ENCODE results near the gene TRABD. TPM values are rescaled to one million over a fixed set of nuclear protein-coding genes. Genes with fewer than 3 reads are reported as not detected.
A peak's percentile ranks its signal among the peaks of the same experiment; 100 is the strongest.

TRABD gene
- total RNA-seq, 1 donor from 2014 or later: 25.9 TPM

DNA sequence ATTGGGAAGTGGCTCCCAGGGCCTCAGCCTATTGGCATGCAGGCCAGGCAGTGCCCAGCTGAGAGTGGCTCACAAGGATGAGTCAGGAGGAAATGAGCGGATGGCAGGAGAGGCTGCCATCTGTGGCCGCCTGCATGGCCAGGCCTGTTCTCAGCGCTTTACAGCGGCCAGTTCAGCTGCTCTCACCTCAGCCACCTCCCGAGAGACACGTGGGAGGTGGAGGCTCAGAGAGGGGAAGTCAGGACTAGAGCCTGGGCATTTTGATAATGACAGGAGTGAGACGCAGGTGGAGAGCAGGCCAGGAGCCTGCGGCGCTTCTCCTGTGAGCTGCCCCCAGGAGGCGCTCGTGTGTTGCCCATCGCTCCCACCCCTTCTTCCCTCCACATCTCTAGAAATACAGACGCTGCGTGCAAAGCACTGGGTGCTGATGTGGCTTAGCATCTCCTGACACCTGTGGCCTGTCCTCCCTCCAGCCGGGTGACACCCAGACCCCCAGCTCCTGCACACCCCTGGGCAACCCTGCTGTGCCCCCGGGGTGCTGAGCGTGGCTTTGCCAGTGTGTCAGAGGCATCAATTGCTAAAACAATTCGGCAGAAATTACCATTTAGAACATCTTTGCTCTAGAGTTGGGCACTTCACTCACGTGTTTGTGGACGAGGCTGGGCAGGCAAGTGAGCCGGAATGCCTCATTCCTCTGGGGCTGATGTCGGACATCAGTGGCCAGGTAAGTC is 36.6 kb upstream of the TRABD start:
- no peaks in the 10 kb centered on the region for H3K9me3 Mint-ChIP-seq (ENCODE audit: unreplicated experiment)
- peaks cover 14% of the 10 kb centered on the region for H3K4me1 Mint-ChIP-seq (ENCODE audit: unreplicated experiment)
- no peak overlapping the region for H3K4me3 Mint-ChIP-seq (ENCODE audit: unreplicated experiment)
- H3K27me3 Mint-ChIP-seq (ENCODE audit: unreplicated experiment): peaks cover 6% of the 10 kb centered on the region
- H3K27ac Mint-ChIP-seq (ENCODE audit: unreplicated experiment): no peak overlapping the region
- no peak for DNase-seq (ENCODE audit: extremely low spot score, unreplicated experiment)
- TF ChIP-seq, protein P1, sequence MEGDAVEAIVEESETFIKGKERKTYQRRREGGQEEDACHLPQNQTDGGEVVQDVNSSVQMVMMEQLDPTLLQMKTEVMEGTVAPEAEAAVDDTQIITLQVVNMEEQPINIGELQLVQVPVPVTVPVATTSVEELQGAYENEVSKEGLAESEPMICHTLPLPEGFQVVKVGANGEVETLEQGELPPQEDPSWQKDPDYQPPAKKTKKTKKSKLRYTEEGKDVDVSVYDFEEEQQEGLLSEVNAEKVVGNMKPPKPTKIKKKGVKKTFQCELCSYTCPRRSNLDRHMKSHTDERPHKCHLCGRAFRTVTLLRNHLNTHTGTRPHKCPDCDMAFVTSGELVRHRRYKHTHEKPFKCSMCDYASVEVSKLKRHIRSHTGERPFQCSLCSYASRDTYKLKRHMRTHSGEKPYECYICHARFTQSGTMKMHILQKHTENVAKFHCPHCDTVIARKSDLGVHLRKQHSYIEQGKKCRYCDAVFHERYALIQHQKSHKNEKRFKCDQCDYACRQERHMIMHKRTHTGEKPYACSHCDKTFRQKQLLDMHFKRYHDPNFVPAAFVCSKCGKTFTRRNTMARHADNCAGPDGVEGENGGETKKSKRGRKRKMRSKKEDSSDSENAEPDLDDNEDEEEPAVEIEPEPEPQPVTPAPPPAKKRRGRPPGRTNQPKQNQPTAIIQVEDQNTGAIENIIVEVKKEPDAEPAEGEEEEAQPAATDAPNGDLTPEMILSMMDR (IDR thresholded peaks at IDR 0.05): peak; percentile 72
- no peaks in the 10 kb centered on the region for H3K36me3 Mint-ChIP-seq (ENCODE audit: unreplicated experiment)

DNA sequence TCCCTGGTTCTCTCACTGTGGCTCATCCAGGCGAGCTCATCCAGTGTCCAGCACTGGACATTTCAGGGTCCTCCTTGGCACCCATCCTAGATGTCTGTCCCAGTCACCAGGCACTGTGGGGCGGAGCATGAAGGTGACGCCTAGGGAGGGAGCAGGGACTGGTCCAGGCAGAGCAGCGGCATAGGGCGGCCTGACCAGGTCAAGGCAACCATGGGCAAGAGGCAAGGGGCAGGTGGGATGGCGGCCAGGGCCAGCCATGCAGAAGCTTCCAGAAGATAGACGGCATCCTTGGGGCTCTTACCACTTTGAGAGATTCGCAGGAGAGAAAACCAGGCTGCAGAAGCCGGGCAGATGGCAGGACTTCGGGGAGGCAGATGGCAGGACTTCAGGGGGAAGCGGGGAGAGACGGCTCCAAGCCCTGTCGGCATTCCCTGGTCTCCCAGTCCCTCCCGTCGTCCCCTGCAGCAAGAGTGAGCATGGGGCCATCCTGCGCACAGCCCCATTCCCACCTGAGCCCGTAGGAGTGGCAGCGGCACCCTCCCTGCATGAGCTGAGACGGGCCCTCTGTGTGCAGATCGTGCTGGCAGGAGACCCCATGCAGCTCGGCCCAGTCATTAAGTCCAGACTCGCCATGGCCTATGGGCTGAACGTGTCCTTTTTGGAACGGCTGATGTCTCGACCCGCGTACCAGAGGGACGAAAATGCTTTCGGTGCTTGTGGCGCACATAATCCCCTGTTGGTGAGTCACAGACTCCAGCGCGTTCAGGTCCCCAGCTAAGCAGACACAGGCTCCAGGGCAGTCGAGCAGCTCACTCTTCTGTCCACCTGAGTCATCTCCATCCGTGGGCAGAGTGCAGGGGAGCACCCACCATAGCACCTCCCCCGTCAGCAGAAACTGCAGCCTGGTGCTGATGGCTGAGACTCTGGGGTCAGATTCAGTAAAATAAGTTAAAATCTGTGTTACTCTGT is 35.3 kb upstream of the TRABD start:
- H3K4me1 Mint-ChIP-seq (ENCODE audit: unreplicated experiment): peaks cover 12% of the 10 kb centered on the region
- no peak overlapping the region for H3K4me3 Mint-ChIP-seq (ENCODE audit: unreplicated experiment)
- H3K36me3 Mint-ChIP-seq (ENCODE audit: unreplicated experiment): no peaks in the 10 kb centered on the region
- H3K27me3 Mint-ChIP-seq (ENCODE audit: unreplicated experiment): peaks cover 4% of the 10 kb centered on the region
- no peaks in the 10 kb centered on the region for H3K9me3 Mint-ChIP-seq (ENCODE audit: unreplicated experiment)
- TF ChIP-seq, protein P1 (IDR thresholded peaks at IDR 0.05): no peak
- no peak overlapping the region for H3K27ac Mint-ChIP-seq (ENCODE audit: unreplicated experiment)
- DNase-seq (ENCODE audit: extremely low spot score, unreplicated experiment): no peak

DNA sequence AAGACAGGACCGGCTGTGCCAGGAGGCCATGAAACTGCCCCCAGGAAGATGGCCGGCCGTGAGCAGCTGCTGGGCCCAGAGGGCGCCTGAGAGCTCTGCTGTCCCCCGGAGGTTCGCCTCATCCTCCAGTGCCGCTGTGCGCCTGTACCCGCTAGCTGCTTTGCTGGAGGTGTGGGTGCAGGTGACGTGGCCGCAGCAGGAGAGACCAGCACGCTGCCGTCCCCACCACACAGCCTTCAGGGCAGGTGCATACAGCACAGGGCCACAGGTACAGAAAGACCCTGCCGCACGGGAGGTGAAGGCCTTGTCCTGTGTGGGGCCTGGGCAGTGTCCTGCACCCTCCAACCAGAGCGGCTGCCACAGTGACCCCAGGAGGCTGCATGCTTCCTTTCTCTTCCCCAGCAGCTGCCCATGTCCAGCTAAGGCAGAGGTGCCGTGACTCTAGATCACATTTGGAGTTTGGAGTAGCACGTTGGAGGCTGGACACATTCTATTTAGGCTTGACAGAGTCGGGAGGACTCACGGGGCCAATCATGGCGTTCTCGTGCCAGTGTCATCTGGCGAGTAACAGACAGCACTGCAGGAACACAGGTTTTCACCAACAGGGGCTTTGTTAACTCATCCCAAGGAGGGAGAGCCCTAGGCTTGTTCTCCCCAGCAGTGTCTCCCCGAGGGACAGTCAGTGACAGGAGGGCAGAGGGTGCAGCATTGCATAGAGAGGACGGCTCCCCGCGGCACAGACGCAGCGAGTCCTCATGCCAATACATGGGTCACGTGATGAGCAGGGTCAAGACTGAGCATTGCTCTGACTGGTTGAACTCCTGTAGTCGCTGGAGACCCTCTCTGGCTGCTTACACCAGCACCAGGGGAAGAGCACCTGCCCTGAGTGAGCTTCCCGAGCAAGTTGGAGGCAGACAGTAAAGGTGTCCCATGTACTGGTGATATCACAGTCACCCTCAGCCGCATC is 33.9 kb upstream of the TRABD start:
- no peak for DNase-seq (ENCODE audit: extremely low spot score, unreplicated experiment)
- H3K9me3 Mint-ChIP-seq (ENCODE audit: unreplicated experiment): no peaks in the 10 kb centered on the region

DNA sequence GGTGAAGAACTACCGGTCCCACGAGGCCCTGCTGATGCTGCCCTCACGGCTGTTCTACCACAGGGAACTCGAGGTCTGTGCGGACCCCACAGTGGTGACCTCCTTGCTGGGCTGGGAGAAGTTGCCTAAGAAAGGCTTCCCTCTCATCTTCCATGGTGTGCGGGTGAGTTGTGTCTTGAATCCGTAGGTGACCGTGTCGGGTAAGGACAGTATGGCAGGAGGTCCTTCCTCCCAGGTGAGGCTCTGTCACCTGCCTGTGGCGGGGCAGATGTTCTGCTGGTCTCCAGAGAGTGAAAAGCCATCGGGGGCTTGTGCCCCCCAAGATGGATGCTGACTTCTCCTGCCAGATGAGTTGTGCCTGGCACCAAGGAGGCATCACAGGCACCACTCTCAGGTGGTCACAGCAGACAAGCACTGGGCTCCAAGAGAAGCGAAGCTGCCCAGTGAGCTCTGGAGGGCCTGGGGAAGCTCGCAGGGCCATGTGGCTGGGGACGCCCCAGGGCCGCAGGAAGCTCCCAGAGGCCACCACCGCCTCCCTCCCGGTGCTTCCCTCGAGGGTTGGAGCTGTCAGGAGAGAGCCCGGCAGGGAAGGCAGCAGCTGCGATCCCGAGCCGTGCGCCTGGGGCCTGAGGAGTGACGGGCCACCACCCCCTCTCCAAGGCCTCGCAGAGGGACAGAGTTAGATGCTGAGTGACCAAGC is 32.5 kb upstream of the TRABD start:
- Mint-ChIP-seq H3K4me1 (ENCODE audit: unreplicated experiment) (no peaks in the 10 kb centered on the region), H3K27me3 (ENCODE audit: unreplicated experiment) (peaks cover 14% of the 10 kb centered on the region), H3K9me3 (ENCODE audit: unreplicated experiment) (no peaks in the 10 kb centered on the region), H3K36me3 (ENCODE audit: unreplicated experiment) (no peaks in the 10 kb centered on the region), H3K4me3 (ENCODE audit: unreplicated experiment) (no peak overlapping the region), H3K27ac (ENCODE audit: unreplicated experiment) (no peak overlapping the region)
- no peak for DNase-seq (ENCODE audit: extremely low spot score, unreplicated experiment)
- TF ChIP-seq, protein P1 (IDR thresholded peaks at IDR 0.05): no peak

More for the DNA sequence above, 33.9 kb upstream of the TRABD start:
- TF ChIP-seq, protein P1 (IDR thresholded peaks at IDR 0.05): no peak
- peaks cover 1% of the 10 kb centered on the region for H3K4me1 Mint-ChIP-seq (ENCODE audit: unreplicated experiment)
- peaks cover under 1% of the 10 kb centered on the region for H3K27me3 Mint-ChIP-seq (ENCODE audit: unreplicated experiment)
- no peak overlapping the region for H3K4me3 Mint-ChIP-seq (ENCODE audit: unreplicated experiment)
- no peaks in the 10 kb centered on the region for H3K36me3 Mint-ChIP-seq (ENCODE audit: unreplicated experiment)
- no peak overlapping the region for H3K27ac Mint-ChIP-seq (ENCODE audit: unreplicated experiment)
